Neural progenitor cell (in vitro differentiated cells): ENCODE measurements around the gene EFS.

Source experiments
- EZH2 ChIP-seq: fragments of 200-600 bp; sonication (generic); IDR thresholded peaks from 2 replicates; pipeline ENCODE4 v1.6.1; 2017; ENCODE audit warnings: antibody characterized with exemption, mild to moderate bottlenecking, moderate library complexity
- EZH2phosphoT487 ChIP-seq: fragments of 200-600 bp; sonication (generic); IDR thresholded peaks from 2 replicates; pipeline ENCODE4 v1.6.1; 2017; ENCODE audit warnings: antibody characterized with exemption
- TF ChIP-seq, protein P1 (sequence below): fragments of 200-600 bp; sonication (generic); IDR thresholded peaks from 2 replicates; pipeline ENCODE4 v1.5.1; 2017; ENCODE audit warnings: antibody characterized with exemption, mild to moderate bottlenecking

DNA sequence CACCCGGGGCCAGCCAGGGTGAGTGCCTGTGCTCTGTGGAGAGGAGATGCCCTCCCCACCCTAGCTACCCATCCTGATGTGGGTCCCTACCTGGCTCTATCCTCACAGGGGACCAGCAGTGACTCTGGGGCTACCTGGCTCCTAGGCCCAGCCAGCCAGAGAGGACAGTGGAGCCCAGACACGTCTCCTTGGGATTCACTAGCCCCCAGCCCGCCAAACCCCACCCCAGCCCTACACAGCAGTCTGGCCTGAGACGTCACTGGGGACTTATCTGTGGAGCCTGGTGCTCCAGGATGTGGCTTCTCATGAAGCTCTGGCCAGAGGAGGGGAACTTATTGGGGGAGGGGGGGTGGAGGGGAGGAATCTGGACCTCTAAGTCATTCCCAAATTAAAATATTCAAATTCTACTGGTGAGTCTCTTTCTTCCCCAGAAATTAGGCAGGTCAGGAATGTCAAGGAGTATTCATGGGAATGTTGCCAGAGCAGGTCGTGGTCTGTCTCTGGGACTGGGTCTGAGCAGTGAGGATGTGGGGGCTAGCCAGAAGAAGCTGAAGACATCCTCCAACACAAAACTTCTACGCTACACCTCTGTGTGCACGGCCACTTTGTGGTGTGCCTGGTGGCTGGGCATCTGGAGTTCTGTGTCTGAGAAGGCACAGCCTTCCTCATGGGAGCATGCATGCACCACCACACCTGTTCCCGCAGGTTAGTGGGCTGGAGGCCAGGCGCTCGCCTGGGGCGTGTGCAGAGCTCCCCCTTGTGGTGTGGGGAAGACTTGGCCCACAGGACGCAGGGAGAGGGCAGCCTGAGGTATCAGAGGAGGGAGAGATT is 14.6 kb upstream of the EFS start:
- TF ChIP-seq, protein P1, sequence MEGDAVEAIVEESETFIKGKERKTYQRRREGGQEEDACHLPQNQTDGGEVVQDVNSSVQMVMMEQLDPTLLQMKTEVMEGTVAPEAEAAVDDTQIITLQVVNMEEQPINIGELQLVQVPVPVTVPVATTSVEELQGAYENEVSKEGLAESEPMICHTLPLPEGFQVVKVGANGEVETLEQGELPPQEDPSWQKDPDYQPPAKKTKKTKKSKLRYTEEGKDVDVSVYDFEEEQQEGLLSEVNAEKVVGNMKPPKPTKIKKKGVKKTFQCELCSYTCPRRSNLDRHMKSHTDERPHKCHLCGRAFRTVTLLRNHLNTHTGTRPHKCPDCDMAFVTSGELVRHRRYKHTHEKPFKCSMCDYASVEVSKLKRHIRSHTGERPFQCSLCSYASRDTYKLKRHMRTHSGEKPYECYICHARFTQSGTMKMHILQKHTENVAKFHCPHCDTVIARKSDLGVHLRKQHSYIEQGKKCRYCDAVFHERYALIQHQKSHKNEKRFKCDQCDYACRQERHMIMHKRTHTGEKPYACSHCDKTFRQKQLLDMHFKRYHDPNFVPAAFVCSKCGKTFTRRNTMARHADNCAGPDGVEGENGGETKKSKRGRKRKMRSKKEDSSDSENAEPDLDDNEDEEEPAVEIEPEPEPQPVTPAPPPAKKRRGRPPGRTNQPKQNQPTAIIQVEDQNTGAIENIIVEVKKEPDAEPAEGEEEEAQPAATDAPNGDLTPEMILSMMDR, result peak; percentile 90
- no peak for TF ChIP-seq EZH2phosphoT487
- no peak for TF ChIP-seq EZH2
